Measurements from ENCODE around the gene PDE3A. TPM values are rescaled to one million over a fixed set of nuclear protein-coding genes. Genes with fewer than 3 reads are reported as not detected.

The PDE3A gene
- total RNA-seq, 1 experiment from 2014 or later: 0.80 TPM

DNA sequence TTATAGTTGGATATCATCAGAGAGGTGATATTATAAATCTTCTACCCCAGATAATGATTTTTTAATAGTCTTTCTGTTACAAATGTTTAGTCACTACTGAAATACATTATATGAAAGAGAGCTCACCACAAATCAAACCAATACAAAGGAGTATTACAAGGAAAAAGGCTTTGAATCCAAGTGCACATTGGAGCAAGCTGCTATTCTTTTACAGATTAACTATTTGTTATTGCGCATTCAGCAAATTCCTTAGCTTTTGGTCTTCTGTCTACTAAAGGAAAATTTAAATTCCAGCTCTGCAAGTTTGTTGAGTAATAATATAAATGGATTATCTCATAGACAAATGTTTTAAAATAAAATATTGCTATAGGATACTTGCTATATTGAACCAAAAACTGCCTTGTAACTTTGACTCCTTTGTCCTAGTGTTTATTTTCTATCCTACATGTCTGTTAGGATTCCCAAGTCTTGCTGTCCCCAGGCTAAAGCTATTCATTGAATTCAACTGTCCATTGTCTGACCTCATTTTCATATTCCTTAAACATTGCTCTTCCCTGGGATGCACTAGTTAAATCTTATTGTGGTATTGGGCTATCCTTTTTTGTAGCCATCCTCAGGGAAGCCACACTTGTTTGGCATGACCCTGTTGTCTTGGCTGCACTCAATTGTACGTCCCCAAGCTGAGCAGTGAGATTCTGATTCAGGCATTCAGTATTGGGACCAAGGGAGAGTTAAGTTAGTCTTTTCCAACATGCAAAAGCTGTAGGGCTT lies 41.5 kb downstream of the PDE3A start:
- no peaks in the 10 kb centered on the region for H3K9me3 ChIP-seq (ENCODE audit: low read depth, low read length, poor library complexity, severe bottlenecking)
- no peaks in the 10 kb centered on the region for H3K36me3 ChIP-seq (ENCODE audit: insufficient read depth, low read length, poor library complexity, severe bottlenecking)
- CTCF ChIA-PET: no interaction called here
- H3K27ac ChIP-seq (ENCODE audit: low read depth, low read length, poor library complexity, severe bottlenecking): no peak overlapping the region
- no peak overlapping the region for H3K4me3 ChIP-seq (ENCODE audit: low read depth, low read length, poor library complexity, severe bottlenecking)
- BruUV-seq (replicated peaks): no TSS peak
- no peak for TF ChIP-seq EZH2 (IDR thresholded peaks at IDR 0.05; ENCODE audit: borderline replicate concordance, low read depth, low read length, poor library complexity, severe bottlenecking)
- TF ChIP-seq, protein P1, sequence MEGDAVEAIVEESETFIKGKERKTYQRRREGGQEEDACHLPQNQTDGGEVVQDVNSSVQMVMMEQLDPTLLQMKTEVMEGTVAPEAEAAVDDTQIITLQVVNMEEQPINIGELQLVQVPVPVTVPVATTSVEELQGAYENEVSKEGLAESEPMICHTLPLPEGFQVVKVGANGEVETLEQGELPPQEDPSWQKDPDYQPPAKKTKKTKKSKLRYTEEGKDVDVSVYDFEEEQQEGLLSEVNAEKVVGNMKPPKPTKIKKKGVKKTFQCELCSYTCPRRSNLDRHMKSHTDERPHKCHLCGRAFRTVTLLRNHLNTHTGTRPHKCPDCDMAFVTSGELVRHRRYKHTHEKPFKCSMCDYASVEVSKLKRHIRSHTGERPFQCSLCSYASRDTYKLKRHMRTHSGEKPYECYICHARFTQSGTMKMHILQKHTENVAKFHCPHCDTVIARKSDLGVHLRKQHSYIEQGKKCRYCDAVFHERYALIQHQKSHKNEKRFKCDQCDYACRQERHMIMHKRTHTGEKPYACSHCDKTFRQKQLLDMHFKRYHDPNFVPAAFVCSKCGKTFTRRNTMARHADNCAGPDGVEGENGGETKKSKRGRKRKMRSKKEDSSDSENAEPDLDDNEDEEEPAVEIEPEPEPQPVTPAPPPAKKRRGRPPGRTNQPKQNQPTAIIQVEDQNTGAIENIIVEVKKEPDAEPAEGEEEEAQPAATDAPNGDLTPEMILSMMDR (conservative IDR thresholded peaks at IDR 0.05; ENCODE audit: low read depth, low read length): no peak
- H3K4me1 ChIP-seq (ENCODE audit: insufficient read depth, low read length, poor library complexity, severe bottlenecking): no peaks in the 10 kb centered on the region
- DNase-seq (ENCODE audit: low spot score): peak; percentile 2
- no peaks in the 10 kb centered on the region for H3K27me3 ChIP-seq (replicated peaks; ENCODE audit: insufficient read depth, low read depth, low read length, poor library complexity)
- intact Hi-C loops (cut with micrococcal nuclease; ENCODE audit: unreplicated experiment): no loop called here
- POLR2A ChIA-PET (ENCODE audit: low non-redundant PET): no interaction called here

DNA sequence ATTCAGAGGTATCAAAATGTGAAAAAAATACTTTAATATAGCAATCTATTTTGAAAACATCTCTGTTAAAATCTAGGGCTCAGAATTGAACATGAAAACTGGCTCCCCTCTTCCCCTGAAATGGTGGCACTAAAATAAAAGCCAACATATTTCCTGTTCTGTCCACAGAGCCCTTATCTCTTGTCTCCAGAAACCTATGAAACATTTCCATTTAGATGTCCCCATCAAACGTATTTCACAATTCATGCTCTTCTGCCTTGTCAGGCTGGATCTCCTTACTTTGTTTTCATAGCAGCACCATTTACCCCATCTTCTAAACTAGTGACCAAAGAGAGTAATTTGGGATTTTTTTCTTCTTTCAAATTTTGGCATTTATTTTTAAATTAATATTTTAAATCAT lies 42.4 kb downstream of the PDE3A start:
- POLR2A ChIA-PET (ENCODE audit: low non-redundant PET): no interaction called here
- no TSS peak for BruUV-seq (replicated peaks)
- CTCF ChIA-PET: no interaction called here

DNA sequence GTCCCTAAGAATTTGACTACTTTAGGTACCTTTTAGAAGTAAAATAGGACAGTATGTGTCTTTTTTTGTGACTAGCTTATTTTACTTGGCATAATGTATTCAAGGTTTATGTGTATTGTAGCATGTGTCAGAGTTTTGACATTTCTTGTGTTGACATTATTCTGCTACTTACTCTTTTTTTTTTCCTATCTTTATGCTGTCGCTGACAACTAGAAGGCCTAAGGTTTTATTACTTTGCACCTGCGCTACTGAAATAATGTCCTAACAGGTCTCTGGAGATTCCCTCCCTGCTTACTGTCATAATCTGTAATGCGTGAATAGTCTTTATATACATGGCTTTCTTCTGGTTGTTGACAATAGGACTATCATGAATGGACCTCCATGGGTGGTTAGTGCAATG lies 43.0 kb downstream of the PDE3A start:
- POLR2A ChIA-PET (ENCODE audit: low non-redundant PET): no interaction called here
- no peak overlapping the region for H3K27ac ChIP-seq (ENCODE audit: low read depth, low read length, poor library complexity, severe bottlenecking)
- no peaks in the 10 kb centered on the region for H3K36me3 ChIP-seq (ENCODE audit: insufficient read depth, low read length, poor library complexity, severe bottlenecking)
- no peaks in the 10 kb centered on the region for H3K27me3 ChIP-seq (replicated peaks; ENCODE audit: insufficient read depth, low read depth, low read length, poor library complexity)
- H3K4me1 ChIP-seq (ENCODE audit: insufficient read depth, low read length, poor library complexity, severe bottlenecking): no peaks in the 10 kb centered on the region
- no TSS peak for BruUV-seq (replicated peaks)
- intact Hi-C loops (cut with micrococcal nuclease; ENCODE audit: unreplicated experiment): no loop called here
- H3K4me3 ChIP-seq (ENCODE audit: low read depth, low read length, poor library complexity, severe bottlenecking): no peak overlapping the region
- CTCF ChIA-PET: no interaction called here
- DNase-seq (ENCODE audit: low spot score): no peak
- no peaks in the 10 kb centered on the region for H3K9me3 ChIP-seq (ENCODE audit: low read depth, low read length, poor library complexity, severe bottlenecking)
- TF ChIP-seq, protein P1 (conservative IDR thresholded peaks at IDR 0.05; ENCODE audit: low read depth, low read length): no peak
- no peak for TF ChIP-seq EZH2 (IDR thresholded peaks at IDR 0.05; ENCODE audit: borderline replicate concordance, low read depth, low read length, poor library complexity, severe bottlenecking)

More for the DNA sequence above, 42.4 kb downstream of the PDE3A start:
- TF ChIP-seq, protein P1 (conservative IDR thresholded peaks at IDR 0.05; ENCODE audit: low read depth, low read length): no peak
- no peak for TF ChIP-seq EZH2 (IDR thresholded peaks at IDR 0.05; ENCODE audit: borderline replicate concordance, low read depth, low read length, poor library complexity, severe bottlenecking)
- Histone ChIP-seq H3K36me3 (ENCODE audit: insufficient read depth, low read length, poor library complexity, severe bottlenecking) (no peaks in the 10 kb centered on the region), H3K4me3 (ENCODE audit: low read depth, low read length, poor library complexity, severe bottlenecking) (no peak overlapping the region), H3K9me3 (ENCODE audit: low read depth, low read length, poor library complexity, severe bottlenecking) (no peaks in the 10 kb centered on the region), H3K27ac (ENCODE audit: low read depth, low read length, poor library complexity, severe bottlenecking) (no peak overlapping the region), H3K27me3 (replicated peaks; ENCODE audit: insufficient read depth, low read depth, low read length, poor library complexity) (no peaks in the 10 kb centered on the region), H3K4me1 (ENCODE audit: insufficient read depth, low read length, poor library complexity, severe bottlenecking) (no peaks in the 10 kb centered on the region)
- intact Hi-C loops (cut with micrococcal nuclease; ENCODE audit: unreplicated experiment): no loop called here
- no peak for DNase-seq (ENCODE audit: low spot score)
